HG03103 (cell line): ENCODE data around the gene MLLT3.

ENCODE experiments used
- ATAC-seq: cut with Tn5 transposase; IDR thresholded peaks from one replicate; pipeline ENCODE4 v1.9.1; 2021; ENCODE audit warnings: low read depth; ENCODE audit not compliant: unreplicated experiment

The MLLT3 gene

DNA sequence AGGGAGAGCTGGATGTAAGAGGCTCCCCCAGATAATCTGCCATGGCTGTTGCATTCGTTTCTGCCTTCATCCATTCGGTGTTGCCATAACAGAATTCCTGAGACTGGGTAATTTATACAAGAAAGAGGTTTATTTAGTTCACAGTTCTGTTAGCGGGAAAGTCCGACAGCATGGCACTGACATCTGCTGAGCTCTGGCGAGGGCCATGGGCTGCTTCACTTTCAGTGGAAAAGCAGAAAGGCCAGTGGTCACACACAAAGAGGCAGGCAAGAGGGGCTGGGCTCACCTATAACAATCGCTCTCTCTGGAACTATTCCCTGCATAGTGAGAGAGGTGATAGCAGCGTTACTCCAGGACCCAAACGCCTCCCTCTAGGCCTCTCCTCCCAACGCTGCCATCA lies 305.9 kb downstream of the MLLT3 start:
- ATAC-seq: no peak

DNA sequence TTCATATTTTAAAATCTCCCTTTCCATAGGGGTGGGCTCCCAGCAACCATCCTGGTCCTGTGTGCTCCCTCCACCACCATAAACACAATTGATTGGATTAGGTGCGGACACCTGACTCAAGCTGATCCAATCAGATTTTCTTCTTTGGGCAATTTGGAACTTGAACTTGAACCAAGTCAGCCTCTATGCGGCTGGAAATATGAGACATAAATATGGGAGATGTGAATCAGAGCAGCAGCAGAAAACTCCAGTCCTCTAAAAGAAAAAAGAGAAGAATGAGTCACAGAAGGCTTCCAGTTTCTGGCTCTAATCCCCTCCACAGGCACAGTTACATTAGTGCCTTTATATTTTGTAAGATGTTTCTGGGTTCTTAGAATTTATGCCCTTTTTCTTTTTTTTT lies 306.6 kb downstream of the MLLT3 start:
- ATAC-seq: no peak

DNA sequence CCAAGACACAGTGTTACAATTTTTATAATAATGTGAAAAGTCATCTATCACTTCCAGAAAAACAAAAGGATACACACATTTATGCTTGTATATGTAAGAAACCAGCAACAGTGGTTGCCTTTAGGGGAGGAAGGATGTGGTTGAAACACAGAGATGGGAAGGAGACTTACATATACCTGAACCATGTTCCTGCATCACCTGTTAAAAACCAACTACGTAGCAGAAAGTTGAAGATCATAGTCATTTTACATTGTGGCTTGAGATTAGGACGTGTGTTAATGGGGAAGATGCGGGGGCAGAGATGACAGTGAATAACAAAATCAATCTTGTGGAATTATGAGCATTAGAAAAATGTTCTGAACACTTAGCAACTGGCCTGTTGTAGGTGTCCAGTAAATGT lies 307.3 kb downstream of the MLLT3 start:
- no peak for ATAC-seq

DNA sequence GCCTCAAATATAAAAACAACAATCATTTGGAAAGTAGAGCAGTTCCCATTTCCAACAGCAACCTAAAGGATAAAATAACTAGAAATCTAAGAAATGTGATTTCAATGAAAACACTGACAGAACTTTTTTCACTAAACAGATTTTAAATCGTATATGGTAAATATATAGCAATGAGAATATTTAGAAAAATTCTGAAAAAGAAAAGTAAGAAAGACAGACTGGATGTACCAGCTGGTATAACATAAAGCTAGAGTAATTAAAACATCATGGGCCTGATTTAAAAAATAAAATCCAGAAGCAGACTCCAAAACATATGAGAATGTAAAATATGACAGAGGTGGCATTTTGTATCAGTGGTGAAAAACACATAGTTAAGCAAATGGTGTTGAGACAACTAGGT lies 308.9 kb downstream of the MLLT3 start:
- no peak for ATAC-seq

DNA sequence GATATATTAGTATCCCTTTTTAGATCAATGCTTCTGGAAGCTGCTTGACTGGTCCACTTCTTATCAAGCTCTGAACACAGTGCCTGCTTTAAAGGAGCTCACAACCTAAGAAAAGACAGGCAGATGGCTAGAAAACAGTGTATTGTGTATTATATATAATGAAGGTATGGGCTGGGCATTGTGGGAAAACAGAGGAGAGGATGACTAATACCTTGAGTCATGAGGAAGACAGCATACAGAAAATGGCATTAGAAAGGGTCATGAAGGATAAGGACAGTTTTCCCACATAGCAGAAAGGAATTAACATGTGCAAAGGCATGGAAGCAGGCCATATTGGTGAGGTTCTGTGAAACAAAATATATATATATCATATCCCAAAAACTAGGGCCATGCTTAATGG lies 309.6 kb downstream of the MLLT3 start:
- ATAC-seq: no peak

DNA sequence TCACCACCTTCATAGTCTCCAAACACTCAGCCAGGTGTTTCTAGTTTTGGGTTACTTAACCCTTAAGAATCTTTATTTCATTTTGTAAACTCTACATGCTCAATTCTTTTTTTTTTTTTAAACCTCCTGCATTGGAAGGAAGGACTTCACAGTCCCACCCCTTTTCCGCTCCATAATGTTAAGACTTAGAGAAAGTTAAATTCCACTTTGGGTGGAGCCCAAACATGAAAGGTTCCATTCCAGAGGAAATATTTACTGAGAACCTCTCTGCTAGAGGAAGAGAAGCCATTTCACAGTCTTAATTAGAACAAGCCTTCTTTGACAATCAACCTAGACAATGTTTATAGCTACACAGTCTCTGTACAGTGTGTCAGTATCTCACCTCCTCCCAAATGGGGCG lies 312.3 kb downstream of the MLLT3 start:
- no peak for ATAC-seq

DNA sequence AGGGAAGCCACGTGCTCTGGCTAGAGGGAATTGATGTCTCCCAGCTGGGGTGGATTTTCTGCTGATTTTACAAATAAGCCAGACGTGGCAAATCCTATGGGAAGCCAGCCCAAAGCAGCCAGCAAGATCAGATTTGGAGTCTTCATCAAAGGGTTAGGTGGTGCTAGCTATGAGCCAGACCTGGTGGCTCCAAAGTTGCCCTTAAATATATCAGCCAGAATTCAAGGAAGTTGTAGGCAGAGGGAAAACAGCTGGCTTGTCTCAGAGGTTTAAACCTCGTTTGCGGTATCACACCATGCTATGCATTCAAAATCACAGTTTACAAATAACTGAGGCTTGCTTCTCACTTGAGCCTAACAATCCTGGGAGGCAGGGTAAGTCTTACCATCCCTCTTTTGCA lies 313.2 kb downstream of the MLLT3 start:
- ATAC-seq: no peak

DNA sequence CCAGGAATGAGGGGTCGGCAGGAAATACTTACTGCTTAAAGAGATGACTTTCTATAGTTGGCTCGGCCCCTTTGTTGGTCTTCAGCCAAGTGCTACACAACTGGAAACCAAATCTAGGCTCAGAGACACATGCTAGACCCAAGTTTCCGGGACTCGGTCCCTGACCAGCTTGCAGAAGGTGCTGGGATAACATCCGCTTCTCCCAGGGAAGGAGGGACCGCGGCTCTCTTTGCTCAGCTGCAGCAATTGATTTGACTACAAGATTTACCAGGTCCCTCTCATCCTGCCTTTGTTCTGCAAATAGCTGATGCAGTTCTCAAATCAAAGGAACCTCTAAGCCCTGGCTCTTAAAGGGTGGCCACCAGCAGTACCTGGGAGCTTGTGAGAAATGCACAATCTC lies 314.7 kb downstream of the MLLT3 start:
- ATAC-seq: no peak

DNA sequence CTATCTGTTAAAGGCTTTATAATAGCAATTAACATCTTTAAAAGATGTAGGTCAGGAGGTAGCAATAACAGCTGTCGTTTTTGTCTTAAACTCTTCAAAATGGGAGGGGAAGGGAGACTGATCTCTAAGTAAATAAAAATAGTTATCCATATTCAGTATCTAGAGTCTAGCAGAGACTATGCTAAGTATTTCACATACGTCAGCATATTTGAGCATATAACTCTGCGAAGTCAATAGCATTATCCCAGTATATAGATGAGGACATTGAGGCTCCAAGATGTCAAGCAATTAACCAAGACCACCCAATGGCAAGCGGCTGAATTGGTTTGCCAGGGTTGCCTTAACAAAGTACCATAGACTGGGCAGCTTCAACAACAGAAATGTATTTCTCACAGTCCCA lies 316.8 kb downstream of the MLLT3 start:
- ATAC-seq: no peak

DNA sequence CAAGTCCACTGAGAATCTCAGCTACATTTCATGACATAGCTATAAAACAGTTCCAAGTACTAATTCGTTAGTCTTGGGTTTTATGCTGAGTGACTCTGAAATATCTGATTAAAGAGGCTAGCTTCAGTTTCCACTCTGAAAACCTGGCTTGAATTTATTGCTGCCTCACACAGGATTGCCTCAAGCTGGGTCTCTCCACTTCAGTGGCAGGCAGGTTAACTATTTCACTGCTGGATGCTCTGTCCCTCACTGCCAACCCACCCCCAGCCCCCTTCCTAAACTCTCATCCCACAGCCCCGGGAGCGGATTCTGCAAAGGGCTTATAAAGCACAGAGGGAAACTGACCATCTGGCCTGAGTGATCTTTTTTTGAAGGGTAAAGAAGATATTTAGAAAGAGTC lies 318.3 kb downstream of the MLLT3 start:
- ATAC-seq: no peak

DNA sequence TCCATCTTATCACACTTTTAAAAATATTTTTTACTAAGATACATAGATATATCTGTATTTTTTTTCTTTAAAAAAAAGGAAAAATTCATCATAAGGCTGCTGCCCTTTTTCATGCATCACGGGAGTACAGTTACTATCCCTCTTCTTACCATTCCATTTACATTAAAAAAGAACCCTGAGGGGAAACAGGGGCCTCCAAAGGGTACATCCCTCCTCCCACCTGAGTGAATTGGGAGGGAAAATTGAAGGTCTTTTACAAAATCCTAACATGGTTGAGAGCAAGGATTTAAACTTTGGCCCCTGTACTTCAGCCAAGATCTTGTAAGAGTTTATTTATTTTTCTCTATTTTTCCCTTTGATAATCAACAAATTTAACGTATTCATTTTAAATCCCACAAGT lies 319.2 kb downstream of the MLLT3 start:
- ATAC-seq: no peak

DNA sequence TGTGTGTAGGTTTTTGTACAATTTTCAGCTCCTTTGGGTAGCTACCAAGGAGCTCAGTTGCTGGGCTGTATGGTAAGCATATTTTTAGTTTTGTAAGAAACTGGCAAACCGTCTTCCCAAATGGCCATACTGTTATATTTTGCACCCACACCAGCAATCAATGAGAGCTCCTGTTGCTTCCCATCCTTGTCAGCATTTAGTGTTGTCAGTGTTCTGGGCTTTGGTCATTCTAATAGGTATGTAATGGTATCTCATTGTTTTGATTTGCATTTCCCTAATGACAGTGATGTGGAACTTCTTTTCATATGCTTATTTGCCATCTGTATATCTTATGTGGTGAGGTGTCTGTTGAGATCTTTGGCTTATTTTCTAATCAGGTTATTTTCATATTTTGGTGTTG lies 320.1 kb downstream of the MLLT3 start:
- no peak for ATAC-seq

DNA sequence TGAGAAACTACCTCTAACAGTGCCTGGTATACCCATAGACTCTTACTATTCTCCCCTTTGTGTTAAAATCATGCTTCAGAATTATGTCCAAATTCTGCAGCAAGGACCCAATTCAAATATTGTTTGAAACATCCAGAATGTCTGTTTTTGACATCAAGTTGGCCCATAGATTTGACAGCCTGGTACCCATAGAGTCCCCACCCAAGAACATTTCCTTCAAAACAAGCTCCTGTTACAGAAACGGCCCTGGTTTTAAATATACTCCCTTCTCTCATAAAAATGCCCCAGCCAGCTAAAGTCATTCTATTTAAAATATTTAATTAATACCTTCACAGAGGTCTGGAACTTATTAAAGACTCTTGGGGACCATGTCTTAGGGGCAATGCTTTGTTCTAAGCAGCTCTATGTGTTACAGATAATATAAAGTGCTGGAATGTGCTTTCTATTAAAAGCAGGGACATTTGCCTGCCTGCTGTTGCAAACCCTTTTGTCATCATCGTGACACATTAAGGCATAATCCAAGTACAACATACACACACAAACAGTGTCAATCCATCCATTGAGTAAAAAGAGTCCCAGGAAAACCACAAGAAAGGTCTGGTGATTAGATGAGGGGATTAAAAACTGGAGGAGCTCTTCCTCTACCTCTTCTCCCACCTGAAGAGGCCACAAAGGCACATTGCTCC lies 321.7 kb downstream of the MLLT3 start:
- ATAC-seq: no peak

DNA sequence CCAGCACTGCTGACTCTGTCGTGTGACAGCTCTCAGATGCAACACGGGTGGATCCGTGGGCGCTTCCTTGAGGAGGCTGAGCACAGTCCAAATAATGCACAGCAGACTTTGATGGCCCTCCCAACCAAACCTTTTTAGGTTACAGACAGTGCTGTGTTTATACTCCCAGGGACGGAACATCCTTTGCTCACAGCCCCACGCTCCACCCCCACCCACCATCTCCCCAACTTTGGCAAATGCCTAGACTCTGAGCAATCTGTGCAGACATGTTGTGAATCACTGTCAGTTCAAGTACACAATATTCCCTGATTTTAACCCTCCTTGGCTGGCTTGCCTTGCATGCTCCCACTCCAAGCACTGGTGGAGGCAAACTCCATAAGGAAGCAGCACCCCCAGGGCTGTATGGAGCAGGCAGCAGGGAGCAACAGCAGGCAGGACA lies 324.6 kb downstream of the MLLT3 start:
- no peak for ATAC-seq

DNA sequence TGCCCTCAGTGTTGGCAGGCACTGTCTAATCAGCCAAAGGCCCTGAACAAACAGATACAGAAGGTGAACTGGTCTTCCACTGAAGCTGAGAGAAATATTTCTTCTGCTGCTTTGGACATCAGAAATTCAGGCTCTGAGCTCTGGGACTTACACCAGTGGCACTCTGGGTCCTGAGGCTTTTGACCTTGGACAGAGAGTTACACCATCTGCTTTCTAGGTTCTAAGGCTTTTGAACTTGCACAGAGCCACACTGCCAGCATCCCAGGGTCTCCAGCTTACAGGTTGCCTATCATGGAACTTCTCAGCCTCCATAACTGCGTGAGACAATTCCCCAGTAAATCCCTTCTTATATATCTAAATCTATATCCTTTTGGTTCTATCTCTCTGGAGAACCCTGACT lies 326.7 kb downstream of the MLLT3 start:
- no peak for ATAC-seq

DNA sequence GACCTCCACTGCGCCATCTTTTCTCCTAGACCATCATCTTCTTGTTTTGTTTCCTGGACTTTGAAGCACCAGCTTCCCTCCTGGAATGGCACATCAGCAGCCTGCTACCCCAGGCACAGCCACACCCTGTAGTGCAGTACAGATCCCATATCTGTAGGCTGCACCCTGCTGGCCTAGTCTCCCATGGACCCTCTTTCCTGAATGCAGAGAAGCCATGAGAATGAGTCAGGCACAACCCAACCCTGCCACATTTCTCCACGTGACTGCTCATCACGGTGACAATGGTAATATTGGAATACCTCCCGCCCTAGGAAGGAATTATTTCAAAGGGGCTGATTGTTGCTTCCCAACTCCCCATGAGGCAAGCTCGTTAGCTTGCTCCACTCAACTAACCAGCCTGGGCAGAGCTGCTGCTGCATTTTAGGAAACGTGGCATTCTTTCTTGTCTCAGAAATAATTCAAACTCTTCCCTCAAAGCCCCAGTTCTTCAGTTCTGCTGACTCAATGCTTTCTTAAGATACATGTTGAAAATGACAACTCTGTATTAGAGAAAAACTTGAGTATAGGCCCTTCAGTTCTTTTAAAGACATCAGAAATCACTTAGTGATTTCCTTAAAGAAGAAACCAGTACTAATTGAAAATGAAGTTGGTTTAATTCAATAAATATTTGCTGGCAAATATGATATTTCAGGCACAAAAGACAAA lies 328.1 kb downstream of the MLLT3 start:
- no peak for ATAC-seq

DNA sequence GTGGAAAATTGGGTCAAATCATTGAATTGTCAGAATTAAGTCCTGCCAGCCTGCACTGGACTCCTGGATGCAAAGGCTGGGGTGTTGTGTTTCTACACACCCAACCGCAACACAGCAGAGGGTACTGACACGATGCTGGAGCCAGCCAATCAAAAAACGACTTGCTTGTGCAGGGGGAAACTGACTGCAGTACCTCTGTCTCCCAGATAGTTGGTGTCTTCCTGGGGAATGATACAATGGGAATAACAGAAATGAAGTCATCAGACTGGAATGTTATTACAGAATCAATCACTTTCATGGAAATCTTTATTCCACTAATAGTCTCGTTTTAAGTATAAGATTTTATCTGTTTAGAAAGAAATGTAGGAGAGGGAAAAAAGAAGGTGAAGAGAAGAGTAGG lies 330.3 kb downstream of the MLLT3 start:
- ATAC-seq: no peak
